ENCODE measurements around the gene WRNIP1. TPM values are rescaled to one million over a fixed set of nuclear protein-coding genes. Genes with fewer than 3 reads are reported as not detected.

Gene WRNIP1
- total and polyA plus RNA-seq, 10 donors, result 31.4 to 47.7 (median 39.4) TPM

DNA sequence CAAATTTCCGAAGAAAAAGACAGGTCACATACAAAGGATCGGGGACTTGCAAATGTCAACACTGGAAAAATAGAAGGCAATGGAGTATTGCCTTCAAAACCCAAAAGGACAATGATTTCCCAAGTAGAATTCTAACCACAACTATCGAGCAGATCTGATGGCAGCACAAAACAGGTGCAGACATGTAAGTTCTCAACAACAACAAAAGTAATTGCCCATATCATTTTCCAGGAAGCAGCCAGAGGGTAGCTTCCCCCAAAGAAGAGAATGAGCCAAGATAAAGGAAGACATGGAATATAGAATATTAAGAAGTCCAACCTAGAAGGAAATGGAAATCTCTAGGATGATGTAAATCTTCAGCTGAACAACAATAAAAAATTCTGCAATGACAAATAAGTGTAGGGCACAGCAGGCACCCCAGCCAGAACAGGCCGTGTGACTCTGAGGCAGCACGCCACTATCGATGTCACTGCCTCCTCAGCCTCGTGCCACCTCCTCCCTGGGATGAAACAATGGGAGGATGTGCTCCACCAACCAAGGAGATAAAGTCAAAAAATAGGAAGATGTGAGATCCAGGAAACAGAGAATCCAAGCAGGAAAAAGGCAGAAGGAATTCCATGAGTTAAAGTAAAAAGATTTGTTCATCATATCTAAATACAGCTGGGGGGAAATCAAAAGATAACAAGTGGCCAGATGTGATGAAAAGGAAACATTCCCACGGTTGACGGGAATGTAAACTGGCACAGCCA, 42.3 kb downstream of the WRNIP1 start:
- no peak overlapping the region for H3K4me3 ChIP-seq
- 56 to 79% (median 65%) methylated on average over 9 of the region's 9 CpGs for WGBS, 5 donors
- H3K27me3 ChIP-seq (replicated peaks in 1 of 7), result no peaks in the 10 kb centered on the region
- peaks cover 0 to 59% (median 20%) of the 10 kb centered on the region in 6 donors for H3K4me1 ChIP-seq
- peak overlapping the region in 7 of 8 donors; percentile 25 to 67 (median 60) for H3K27ac ChIP-seq
- no peak for DNase-seq
- intact Hi-C loops (cut with DNase I; ENCODE audit: low total_unique reads), result no loop called here
- peak in 2 of 3 donors; percentile 60 to 65 for TF ChIP-seq POLR2AphosphoS5 (IDR thresholded peaks at IDR 0.05)
- TF ChIP-seq POLR2A (IDR thresholded peaks at IDR 0.05), result no peak
- TF ChIP-seq, protein P1, sequence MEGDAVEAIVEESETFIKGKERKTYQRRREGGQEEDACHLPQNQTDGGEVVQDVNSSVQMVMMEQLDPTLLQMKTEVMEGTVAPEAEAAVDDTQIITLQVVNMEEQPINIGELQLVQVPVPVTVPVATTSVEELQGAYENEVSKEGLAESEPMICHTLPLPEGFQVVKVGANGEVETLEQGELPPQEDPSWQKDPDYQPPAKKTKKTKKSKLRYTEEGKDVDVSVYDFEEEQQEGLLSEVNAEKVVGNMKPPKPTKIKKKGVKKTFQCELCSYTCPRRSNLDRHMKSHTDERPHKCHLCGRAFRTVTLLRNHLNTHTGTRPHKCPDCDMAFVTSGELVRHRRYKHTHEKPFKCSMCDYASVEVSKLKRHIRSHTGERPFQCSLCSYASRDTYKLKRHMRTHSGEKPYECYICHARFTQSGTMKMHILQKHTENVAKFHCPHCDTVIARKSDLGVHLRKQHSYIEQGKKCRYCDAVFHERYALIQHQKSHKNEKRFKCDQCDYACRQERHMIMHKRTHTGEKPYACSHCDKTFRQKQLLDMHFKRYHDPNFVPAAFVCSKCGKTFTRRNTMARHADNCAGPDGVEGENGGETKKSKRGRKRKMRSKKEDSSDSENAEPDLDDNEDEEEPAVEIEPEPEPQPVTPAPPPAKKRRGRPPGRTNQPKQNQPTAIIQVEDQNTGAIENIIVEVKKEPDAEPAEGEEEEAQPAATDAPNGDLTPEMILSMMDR (IDR thresholded peaks at IDR 0.05 in 8 of 11, conservative IDR thresholded peaks at IDR 0.05 in 3 of 11), result no peak
- H3K9me3 ChIP-seq, result no peaks in the 10 kb centered on the region
- H3K36me3 ChIP-seq, result no peaks in the 10 kb centered on the region

DNA sequence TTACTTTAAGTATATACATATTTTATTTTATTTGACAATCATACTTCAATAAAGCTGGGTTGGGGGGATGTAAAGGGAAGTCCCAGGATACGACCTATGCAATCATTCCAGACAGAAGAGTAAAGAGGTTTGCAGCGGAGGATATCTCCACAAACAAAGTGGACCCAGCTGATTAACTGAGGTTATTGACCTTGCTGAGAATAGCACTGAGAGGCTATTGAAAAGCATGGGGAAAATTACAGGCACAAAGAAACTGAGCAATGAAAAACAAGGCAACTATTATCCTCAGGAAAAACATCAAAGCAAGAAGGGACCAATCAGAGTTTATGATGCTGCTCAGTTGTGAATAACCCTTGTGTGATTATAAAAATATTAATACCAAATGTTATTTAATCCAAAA, 43.8 kb downstream of the WRNIP1 start:
- Histone ChIP-seq H3K27me3 (replicated peaks in 1 of 7) (no peaks in the 10 kb centered on the region), H3K27ac (no peak overlapping the region), H3K4me1 (peaks cover 0 to 58% (median 20%) of the 10 kb centered on the region in 6 donors), H3K36me3 (no peaks in the 10 kb centered on the region), H3K9me3 (no peaks in the 10 kb centered on the region), H3K4me3 (no peak overlapping the region)
- DNase-seq, result no peak
- TF ChIP-seq POLR2A (IDR thresholded peaks at IDR 0.05) (no peak), POLR2AphosphoS5 (IDR thresholded peaks at IDR 0.05) (no peak)
- TF ChIP-seq, protein P1 (IDR thresholded peaks at IDR 0.05 in 8 of 11, conservative IDR thresholded peaks at IDR 0.05 in 3 of 11), result no peak
- 60 to 82% (median 71%) methylated on average over 2 of the region's 2 CpGs for WGBS, 5 donors
- intact Hi-C loops (cut with DNase I; ENCODE audit: low total_unique reads), result no loop called here

DNA sequence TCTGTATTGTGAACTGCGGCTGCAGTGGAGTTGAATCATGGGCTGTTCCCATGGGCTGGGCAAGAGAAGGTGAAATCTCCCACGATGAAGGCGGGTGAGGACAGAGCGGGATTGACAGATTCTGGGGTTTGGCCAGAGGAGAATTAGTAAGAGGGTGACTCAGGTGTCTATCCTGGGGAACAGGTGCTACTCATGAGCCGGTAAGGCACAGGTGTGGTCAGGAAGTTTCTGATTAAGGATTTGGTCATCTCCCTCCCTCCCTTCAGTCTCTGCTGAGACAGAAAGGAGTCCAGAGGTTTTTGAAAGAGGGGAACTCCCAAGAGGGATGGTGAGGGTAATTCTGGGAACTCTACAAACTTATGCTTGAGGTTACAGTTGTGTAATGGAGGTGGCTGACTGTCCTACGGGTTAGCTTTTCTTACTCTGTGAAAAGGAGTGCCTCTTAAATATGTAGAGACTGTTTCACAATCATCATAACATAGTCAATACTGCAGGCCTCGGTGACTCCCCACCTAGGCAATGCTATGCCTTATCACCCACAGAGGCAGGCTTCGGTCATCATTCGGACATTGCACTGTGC, 45.0 kb downstream of the WRNIP1 start:
- TF ChIP-seq POLR2A (IDR thresholded peaks at IDR 0.05), result no peak
- no peak for TF ChIP-seq POLR2AphosphoS5 (IDR thresholded peaks at IDR 0.05)
- TF ChIP-seq, protein P1 (IDR thresholded peaks at IDR 0.05 in 8 of 11, conservative IDR thresholded peaks at IDR 0.05 in 3 of 11), result no peak
- intact Hi-C loops (cut with DNase I; ENCODE audit: low total_unique reads), result no loop called here
- no peak for DNase-seq
- Histone ChIP-seq H3K27me3 (replicated peaks in 1 of 7) (no peaks in the 10 kb centered on the region), H3K4me1 (peaks cover 0 to 47% (median 20%) of the 10 kb centered on the region in 6 donors), H3K4me3 (no peak overlapping the region), H3K9me3 (peaks cover 0 to 5% (median 3%) of the 10 kb centered on the region in 8 donors), H3K27ac (peak overlapping the region in 1 of 8 donors; percentile 28), H3K36me3 (no peaks in the 10 kb centered on the region)
- WGBS, 5 donors, result 55 to 82% (median 74%) methylated on average over 9 of the region's 9 CpGs

DNA sequence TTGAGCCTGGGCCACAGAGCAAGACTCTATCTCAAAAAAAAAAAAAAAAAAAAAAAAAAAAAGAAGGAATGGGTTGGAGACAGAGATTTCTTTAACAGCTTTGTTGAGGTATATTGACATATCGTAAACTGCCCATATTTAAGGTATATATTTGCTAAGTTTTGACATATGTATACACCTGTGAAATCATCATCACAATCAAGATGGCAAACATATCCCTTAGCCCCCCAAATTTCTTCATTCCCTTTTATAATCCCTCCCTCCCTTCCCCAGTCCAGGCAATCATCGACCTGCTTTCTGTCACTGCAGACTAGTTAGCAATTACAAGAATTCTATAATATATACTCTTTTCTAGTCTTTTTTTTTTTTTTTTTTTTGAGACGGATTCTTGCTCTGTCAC, 47.5 kb downstream of the WRNIP1 start:
- H3K4me3 ChIP-seq, result no peak overlapping the region

More for the DNA sequence above, 47.5 kb downstream of the WRNIP1 start:
- WGBS, 5 donors, result 76 to 96% (median 92%) methylated on average over 3 of the region's 3 CpGs
- intact Hi-C loops (cut with DNase I; ENCODE audit: low total_unique reads), result no loop called here
- DNase-seq, result no peak
- Histone ChIP-seq H3K27me3 (replicated peaks in 1 of 7) (no peaks in the 10 kb centered on the region), H3K36me3 (peaks cover 0 to 5% (median 0%) of the 10 kb centered on the region in 6 donors), H3K9me3 (peaks cover 0 to 25% (median 19%) of the 10 kb centered on the region in 8 donors), H3K4me1 (peaks cover under 1 to 32% (median 11%) of the 10 kb centered on the region in 6 donors), H3K27ac (no peak overlapping the region)
- no peak for TF ChIP-seq POLR2A (IDR thresholded peaks at IDR 0.05)
- TF ChIP-seq POLR2AphosphoS5 (IDR thresholded peaks at IDR 0.05), result no peak
- TF ChIP-seq, protein P1 (IDR thresholded peaks at IDR 0.05 in 8 of 11, conservative IDR thresholded peaks at IDR 0.05 in 3 of 11), result no peak

Measured in spleen (tissue), 11 donors.